NCI-H2196 treated with DMSO at 0.1 percent for 48 hours (cell line): ENCODE measurements around the gene RAB12.
"Not testable (repeated sequence)": the region's sequence is repeated elsewhere in the genome, so short reads cannot be mapped to it uniquely, and the experiment has no call there.

Experiments used
- DNase-seq: peaks from one replicate; lab custom pipeline; 2025; ENCODE audit not compliant: unreplicated experiment; lab: John Stamatoyannopoulos, UW

The RAB12 gene

DNA sequence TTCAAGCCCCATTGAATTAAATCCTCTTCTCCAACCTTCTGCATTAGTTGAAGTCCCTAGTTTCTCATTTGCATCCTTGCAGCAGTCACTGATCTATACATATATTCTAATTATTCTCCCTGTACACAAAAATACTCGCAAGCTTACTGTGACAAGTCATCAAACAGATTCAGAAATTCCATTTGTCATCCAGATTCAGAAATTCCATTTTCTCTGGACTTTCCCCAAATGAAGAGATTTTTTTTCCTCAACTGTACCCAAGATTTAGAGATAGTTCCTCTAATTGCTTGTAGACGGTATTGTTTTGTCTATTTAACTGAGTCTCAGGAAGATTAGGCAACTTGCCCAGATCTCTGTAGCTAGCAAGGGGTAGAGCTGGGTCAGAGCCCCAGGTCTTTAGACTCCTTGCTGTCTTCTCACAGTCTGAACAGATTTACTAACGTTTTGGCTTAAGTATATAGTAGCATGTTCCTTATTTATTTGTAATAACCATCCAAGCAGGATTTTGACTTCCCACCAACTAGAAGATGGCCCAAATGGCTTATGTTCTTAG, 34.2 kb downstream of the RAB12 start:
- no peak for DNase-seq

DNA sequence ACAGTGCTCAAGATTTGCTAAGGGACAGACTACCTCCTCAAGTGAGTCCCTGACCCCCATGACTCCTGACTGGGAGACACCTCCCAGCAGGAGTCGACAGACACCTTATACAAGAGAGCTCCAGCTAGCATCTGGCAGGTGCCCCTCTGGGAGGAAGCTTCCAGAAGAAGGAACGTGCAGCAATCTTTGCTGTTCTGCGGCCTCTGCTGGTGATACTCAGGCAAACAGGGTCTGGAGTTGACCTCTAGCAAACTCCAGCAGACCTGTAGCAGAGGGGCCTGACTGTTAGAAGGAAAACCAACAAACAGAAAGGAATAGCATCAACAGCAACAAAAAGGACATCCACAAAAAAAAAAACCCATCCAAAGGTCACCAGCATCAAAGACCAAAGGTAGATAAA, 38.1 kb downstream of the RAB12 start:
- not testable (repeated sequence) for DNase-seq

DNA sequence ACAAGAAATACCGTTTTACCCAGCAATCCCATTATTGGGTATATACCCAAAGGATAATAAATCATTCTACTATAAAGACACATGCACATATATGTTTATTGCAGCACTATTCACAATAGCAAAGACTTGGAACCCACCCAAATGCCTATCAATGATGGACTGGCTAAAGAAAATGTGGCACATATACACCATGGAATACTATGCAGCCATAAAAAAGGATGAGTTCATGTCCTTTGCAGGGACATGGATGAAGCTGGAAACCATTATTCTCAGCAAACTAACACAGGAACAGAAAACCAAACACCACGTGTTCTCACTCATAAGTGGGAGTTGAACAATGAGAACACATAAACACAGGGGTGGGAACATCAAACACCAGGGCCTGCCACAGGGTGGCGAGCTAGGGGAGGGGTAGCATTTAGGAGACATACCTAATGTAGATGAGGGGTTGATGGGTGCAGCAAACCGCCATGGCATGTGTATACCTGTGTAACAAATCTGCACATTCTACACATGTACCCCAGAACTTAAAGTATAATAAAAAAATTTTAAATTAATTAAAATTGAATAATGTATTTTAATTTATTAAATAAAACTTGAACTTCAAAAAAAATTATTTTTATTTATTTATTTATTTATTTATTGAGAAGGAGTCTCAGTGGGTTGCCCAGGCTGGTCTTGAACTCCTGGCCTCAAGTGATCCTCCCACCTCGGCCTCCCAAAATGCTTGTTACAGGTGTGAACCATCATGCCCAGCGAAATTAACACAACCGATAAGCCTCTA, 42.4 kb downstream of the RAB12 start:
- not testable (repeated sequence) for DNase-seq

DNA sequence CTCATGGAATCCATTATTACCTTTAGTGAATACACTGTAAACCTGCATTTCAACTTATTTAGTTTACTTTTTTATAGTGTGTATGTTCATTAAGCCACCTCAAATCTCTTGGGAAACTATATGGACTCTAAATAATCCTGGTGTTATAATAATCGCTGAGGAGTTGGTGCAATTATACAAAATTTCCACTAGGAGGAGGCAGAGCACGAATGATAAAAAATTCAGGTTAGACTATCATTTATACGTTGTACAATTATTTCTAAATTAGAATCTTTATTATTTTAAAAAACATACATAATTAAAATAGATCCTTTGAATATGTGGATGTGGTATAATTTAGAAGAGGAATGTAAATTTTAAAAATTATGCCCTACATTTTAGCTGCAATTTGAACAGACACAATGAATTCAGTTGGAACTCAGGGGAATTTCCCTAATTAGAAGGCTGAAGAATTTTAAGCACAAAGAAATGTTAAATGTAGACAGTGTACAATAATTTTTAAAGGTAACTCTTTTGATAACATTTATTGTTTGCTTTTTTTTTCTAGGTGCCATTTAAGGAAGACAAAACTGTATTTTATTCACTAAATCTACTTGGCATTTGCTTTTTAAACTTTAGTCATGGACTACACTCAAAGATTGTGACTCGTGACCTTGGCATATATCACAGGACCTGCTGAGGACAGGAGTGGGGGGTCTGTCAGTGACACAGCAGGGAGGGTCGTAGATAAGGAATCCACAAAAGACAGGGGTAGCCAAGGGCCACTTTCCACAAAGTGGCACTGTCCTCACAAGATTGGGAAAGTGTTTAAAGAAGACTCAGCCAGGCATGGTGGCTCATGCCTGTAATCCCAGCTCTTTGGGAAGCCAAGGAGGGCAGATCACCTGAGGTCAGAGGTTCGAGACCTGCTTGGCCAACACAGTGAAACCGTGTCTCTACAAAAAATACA, 45.5 kb downstream of the RAB12 start:
- DNase-seq = peak; percentile 52

DNA sequence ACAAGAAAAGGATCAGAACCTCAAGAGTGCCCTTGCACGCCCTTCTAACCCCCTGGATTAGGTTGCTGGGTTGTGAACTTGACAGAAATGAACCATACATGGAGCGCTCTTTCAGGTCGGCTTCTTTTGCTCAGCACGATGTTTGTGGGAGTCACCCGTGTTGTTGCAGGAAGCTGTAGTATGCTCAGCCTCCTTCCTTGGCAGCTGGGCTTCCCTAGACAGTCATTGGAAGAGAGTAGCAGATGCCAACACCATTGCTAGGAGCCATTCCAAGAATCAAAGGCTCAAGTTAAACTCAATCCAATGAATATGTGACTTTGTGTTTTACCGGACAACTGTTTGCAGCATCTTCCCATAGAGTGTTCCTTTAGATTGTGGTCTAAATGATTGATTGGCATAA, 47.0 kb downstream of the RAB12 start:
- DNase-seq = no peak

DNA sequence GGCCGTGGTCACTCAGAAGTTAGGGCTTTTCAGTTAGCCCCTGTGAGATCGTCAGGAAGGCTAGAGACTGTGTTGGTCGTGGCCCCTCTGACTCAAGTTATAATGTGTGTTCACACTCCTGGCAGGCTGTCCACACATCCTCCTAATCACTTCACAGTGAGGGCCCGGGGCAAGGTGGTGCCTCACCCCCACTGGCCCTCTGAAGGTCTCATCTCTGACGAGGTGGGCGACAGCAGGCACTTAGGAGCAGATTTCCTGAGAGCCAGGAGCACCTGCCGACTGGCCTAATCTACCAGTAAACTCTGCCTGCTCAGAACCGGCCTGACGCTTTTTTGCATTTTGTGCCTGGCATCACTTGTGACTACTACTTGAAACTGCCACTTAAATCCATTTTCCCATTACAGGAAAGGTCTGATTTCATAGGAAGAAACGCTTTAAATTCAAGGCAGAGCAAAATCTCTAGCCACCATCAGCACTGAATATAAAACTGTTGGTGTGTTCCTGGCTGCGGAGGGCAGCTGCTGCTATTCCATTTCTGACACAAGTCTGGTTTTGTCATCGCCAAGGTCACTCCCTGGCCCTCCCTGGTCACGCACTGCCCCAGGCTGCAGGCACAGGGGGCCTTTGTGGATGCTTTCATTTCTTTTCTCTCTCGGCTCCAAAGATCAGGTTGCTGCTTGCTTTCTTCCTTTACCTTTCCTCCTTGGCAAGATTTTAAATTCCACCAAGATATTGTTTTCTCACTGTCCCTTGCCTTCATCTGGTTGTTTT, 48.0 kb downstream of the RAB12 start:
- DNase-seq = no peak

DNA sequence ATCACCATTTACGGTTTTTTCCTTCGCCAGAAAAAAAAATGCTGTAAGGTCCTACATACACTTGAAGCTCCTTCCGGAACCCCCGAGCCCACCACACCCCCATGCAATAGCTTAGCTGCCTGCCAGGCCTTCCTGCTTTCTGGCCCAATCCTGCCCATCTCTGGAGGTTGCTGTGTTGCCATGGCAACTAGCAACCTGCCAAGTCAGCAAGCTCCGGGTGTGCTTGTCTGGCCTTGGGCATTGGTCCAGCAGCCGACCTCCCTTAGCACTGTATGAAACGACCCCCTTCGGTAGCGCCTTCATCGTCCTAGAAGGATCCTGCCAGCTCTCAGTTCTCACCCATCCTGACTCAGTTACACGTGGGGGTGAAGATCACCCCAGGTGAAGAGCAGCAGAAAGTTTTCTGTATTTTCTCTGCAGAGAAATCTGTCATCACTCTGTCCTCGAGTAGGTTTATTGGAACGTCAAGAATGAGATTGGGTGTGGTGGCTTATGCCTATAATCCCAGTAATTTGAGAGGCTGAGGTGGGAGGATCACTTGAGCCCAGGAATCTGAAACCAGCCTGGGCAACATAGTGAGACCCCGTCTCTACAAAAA, 48.7 kb downstream of the RAB12 start:
- no peak for DNase-seq

DNA sequence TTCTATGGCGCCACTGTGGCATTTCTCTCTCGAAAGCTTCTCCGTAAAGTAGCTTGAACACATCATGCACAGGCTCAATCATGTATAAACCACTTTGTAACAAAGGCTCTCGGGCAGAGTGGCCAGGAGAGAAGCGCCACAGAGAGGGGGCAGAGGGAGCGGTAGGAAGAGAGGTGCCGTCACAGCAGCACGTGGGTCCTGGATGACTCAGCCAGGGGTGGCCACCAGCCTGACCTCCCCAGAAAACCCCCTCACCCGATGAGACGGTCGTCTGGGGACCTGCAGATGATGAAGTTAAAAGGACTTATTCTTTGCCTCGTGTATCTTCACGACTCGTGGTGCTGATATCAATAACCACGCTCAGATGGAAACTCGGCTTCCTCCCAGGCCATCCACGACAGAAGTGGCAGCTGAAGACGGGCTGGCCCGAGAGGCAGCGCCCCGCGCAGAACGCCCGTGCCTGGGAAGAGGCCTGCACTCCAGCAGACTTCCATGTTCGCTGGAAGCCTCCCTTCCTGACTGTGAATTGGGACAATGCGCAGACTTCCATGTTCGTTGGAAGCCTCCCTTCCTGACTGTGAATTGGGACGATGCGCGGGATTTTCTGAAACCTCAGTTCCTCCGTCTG, 49.7 kb downstream of the RAB12 start:
- no peak for DNase-seq

DNA sequence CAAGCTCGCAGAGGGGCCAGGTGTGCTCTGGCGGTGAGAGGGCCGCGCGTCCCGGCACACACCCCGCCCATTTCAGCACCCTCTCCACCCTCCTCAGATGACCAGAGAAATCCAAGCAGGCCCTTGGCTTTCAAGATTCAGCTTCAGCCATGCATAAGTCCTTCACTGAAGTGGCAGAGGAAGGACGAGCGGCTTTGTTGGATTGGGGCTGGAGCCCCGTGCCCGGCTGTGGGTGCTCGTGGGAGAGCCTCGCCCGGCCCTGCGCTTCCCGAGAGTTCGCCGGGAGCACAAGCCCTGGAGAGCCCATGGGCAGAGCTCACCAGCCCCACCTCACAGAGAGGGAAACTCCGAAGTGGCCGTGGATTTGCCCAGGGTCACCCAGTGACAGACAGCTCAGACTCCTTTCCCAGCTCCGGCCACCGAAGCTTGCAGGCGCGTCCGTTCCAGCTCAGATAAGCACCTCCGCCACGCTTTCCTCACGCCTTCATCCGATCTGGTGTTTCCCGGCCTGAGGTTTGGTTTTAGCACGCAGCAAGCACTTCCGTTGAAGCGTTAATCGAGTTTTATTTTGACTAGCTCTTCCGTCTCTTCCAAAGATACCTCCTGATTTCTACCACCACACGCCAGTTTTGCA, 50.5 kb downstream of the RAB12 start:
- DNase-seq = no peak

DNA sequence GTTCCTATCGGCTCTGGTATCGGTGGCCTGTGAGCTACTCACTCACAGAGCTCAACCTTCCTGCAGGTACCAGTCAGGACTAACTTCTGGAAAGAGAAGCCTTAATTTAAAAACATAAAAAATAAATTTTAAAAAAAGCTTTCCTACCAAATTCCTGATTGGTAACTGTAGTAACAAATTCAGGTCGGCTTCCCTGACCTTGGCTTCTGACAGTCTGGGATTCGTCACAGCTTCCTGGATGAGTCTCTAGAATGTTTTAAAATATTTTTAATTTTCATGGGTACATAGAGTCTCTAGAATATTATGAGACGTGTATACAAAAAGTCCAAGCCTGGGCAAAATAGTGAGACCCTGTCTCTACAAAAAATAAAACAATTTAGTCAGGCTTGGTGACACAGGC, 51.1 kb downstream of the RAB12 start:
- DNase-seq = no peak

DNA sequence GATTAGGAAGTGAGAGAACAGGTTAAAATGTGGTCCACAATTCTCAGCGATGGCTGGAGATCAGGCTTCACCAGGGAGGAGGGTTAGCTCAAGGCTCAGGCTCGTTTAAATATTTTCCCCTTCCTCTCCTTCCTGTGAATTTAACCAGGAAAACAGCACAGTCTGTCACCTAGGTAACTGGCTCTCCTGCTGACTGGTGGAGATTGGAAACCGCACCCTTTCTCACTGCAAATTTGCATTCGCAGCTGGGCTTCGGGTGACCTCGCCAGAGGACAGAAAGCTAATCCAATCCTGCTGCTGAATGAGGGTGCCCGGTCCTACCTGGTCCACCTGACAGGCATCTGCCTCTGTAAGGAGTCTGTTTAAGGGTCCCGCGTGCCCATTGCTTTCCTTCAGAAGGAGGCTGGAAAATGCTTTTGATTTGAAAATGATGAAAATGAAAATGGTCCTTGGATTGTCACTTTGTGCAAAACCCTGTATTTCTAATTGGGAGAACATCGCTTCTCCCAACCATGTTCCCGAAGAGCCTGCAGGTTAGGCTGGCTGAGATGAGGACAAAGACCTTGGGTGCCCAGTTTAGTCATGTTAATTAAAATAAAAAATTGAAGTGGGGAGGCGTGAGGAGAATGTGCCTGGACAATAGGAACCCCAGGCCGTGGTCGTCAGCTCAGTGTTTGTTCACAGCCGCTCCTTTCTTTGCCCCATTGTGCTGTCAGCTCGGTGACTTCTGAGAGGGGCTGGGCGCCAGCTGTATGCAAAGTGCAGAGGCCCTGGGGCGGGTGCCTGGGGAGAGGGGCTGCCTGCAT, 52.7 kb downstream of the RAB12 start:
- DNase-seq = peak; percentile 87

DNA sequence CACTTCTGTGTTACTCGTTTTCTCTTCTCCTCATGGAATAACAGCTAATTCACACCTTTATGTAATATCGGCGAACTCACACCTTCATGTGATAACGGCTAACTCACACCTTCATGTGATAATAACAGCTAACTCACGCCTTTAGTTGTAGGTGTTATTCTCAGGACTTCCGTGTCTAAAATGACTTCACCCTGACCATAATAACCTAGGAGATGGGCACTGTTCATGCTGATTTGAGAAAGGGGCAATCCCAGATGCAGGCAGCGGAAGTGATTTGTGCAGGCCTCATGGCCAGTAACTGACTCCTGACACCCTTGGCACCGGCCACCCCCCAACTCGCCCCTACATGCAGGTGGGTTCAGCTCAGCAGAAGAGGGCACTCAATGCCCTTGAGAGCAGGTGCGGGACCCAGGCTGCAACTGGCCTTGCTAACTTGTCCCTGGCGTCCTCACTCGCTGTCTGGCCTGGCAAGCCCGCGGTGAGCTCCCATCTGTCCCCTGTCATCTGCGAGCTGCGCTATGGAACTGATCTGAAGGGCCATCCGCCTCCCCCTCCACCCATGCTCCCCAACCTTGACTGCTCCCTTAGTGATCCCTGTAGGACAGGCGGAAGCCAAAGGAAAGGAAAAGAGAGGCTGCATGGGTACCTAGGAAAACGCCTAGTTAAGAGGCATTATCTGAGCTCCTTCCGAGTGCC, 53.5 kb downstream of the RAB12 start:
- no peak for DNase-seq

DNA sequence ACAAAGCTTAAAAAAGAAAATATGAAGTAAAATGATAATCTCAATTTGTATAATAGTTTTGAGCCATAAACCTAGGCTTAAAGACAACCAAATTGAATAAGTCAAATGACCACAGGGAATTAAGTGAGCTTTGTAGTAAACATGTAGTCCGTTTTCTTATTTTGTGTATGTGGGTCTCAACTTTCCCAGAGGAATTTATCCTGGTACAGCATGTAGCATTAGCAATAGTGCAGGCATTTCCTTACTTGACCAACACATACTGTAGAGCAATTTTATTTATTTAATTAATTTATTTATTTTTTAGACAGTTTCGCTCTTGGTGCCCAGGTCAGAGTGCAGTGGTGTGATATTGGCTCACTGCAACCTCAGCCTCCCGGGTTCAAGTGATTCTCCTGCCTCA, 58.6 kb downstream of the RAB12 start:
- no peak for DNase-seq

DNA sequence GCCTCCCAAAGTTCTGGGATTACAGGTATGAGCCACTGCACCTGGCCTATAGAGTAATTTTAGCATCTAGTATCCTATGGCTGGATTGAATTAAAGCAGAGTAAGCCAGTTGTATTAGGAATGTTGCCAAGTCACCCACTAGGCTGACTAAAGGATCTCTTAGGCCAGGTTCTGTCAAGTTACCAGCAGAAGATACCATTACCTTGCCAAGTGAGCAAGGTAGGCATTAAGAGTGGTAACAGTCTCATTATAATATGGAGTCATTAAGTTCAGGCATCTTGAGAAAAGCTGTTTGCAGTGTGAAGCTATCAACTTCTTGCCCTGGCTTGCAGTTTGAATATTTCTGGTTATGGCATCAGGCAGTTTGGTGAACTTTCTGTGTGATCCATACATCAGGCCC, 59.1 kb downstream of the RAB12 start:
- no peak for DNase-seq

DNA sequence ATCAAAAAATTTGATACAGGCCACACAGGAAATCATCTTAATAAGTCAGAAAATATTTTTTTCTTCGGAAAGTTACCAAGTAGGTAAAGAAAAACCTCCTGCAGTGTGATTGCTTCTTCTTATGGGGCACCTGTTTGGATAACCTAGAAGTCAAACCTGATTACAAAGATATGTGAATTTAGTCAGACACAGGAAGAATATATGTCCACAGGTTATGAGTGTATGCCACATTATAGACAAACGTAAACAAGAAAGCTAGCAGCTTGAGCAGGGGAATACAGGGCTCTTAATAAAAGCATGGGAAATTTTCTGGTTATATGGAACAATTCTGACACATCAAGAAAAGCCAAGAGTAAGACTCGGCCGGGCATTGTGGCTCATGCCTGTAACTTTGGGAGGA, 60.3 kb downstream of the RAB12 start:
- no peak for DNase-seq

DNA sequence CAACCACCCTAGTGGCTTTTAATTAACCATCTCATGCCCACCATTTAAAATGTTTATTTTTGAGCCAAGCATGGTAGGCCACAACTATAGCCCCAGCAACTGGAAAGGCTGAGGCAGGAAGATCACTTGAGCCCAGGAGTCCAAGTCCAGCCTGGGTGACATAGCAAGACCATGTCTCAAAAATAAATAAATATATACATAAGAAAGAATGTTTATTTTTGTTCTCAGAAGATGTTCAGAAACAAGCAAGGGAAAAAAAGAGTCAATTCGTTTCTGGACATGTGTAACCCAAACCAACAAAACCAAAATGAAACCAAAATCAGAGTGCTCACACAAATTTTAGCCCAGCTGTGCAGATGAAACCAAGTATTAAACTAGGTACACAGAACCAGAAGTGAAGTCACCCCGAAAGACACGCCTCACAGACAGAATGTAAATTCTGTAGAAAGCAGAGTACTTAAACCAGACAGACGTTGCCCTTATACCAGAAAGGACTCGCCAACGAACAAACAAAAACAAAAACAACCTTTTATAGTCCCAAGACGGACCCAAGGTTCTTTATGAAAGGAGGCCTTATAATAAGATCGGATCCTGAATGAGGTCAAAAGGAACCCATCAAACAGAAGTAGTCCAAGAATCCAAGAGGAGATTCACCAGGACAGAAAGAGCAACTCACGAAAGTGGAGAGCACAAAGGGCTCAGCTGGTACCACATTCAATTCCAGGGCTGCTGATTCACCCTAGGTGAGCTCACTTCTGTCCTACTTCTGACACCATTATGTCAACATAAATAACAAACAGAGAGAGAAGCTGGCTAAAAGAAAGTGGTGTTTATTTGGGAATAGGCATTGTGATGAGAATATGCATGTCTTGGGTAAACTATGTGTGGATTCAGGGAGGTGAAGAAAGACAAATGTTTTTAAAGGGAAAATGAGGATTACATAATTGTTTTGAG, 64.3 kb downstream of the RAB12 start:
- DNase-seq = no peak

DNA sequence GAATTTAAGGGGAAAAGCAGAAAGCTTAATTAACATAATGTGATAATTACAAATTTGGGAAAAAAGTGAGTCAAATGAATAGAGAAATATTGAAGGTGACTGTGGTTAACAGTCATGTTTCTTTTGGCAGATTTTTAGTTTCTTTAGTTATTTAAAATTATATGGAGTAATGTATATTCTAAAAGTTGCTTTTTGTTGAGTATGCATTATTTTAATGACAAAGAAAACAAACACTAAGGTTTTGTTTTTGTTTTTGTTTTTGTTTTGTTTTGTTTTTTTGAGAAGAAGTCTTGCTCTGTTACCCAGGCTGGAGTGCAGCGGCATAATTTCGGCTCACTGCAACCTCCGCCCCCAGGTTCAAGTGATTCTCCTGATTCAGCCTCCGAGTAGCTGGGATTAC, 65.8 kb downstream of the RAB12 start:
- no peak for DNase-seq
